HCT116 (cell line): Measurements from ENCODE around the gene UCK1.

Source experiments
- POLR2A ChIP-seq: IDR thresholded peaks from 2 replicates; pipeline ENCODE4 v1.7.0; 2011; ENCODE audit warnings: borderline replicate concordance; ENCODE audit not compliant: insufficient read depth, insufficient read length; ENCODE audit errors: extremely low read depth
- POLR2AphosphoS5 ChIP-seq: IDR thresholded peaks from 2 replicates; pipeline ENCODE4 v1.6.1; 2011; ENCODE audit warnings: mild to moderate bottlenecking, low read depth, low read length, moderate library complexity
- ZFX ChIP-seq: fragments of 450-650 bp; IDR thresholded peaks from 2 replicates; pipeline ENCODE4 v1.6.1; 2017
- TF ChIP-seq, protein P1 (sequence below), 3 experiments: fragments of 200-600 bp in 1 of 3; sonication (generic) in 1 of 3; IDR thresholded peaks in 2 of 3; conservative IDR thresholded peaks in 1 of 3; 2 replicates each; pipeline ENCODE4 v1.5.1; 2012 to 2017; ENCODE audit warnings: low read depth in 2 of 3, low read length in 2 of 3, antibody characterized with exemption in 1 of 3, borderline replicate concordance in 1 of 3, control low read depth in 1 of 3, mild to moderate bottlenecking in 1 of 3, mixed read lengths in 1 of 3, mixed run types in 1 of 3, moderate library complexity in 1 of 3; ENCODE audit not compliant: insufficient read depth in 1 of 3
- TF ChIP-seq, protein P2 (sequence below): IDR thresholded peaks from 2 replicates; pipeline ENCODE4 v1.6.1; 2012; ENCODE audit warnings: low read depth
- TF ChIP-seq, protein P3 (sequence below): IDR thresholded peaks from 2 replicates; pipeline ENCODE4 v1.6.1; 2012

DNA sequence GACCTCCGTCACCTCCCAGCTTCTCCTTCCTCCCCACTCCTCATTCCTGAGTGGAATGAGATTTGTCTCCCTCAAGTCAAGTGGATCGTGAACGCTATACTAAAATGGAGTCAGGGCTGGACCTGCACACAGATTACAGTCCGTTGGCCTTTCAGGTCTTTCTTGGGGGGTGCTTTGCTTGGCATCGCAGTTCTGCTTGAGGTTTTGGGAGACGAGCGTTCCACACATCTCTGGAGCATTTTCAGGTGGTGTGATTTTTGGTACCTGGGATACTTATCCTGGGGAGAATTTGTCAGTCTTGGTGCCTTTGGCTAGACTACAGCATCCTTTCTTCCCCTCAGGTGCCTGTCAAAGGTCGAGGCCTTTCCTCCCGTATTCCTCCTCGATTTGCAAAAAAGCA lies 52.2 kb downstream of the UCK1 start:
- TF ChIP-seq POLR2A (no peak), ZFX (no peak), POLR2AphosphoS5 (no peak)
- TF ChIP-seq, protein P1, sequence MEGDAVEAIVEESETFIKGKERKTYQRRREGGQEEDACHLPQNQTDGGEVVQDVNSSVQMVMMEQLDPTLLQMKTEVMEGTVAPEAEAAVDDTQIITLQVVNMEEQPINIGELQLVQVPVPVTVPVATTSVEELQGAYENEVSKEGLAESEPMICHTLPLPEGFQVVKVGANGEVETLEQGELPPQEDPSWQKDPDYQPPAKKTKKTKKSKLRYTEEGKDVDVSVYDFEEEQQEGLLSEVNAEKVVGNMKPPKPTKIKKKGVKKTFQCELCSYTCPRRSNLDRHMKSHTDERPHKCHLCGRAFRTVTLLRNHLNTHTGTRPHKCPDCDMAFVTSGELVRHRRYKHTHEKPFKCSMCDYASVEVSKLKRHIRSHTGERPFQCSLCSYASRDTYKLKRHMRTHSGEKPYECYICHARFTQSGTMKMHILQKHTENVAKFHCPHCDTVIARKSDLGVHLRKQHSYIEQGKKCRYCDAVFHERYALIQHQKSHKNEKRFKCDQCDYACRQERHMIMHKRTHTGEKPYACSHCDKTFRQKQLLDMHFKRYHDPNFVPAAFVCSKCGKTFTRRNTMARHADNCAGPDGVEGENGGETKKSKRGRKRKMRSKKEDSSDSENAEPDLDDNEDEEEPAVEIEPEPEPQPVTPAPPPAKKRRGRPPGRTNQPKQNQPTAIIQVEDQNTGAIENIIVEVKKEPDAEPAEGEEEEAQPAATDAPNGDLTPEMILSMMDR (IDR thresholded peaks at IDR 0.05 in 2 of 3, conservative IDR thresholded peaks at IDR 0.05 in 1 of 3; ENCODE audit: borderline replicate concordance in 1 of 3, insufficient read depth in 1 of 3, low read depth in 2 of 3, low read length in 2 of 3), result no peak
- TF ChIP-seq, protein P2, sequence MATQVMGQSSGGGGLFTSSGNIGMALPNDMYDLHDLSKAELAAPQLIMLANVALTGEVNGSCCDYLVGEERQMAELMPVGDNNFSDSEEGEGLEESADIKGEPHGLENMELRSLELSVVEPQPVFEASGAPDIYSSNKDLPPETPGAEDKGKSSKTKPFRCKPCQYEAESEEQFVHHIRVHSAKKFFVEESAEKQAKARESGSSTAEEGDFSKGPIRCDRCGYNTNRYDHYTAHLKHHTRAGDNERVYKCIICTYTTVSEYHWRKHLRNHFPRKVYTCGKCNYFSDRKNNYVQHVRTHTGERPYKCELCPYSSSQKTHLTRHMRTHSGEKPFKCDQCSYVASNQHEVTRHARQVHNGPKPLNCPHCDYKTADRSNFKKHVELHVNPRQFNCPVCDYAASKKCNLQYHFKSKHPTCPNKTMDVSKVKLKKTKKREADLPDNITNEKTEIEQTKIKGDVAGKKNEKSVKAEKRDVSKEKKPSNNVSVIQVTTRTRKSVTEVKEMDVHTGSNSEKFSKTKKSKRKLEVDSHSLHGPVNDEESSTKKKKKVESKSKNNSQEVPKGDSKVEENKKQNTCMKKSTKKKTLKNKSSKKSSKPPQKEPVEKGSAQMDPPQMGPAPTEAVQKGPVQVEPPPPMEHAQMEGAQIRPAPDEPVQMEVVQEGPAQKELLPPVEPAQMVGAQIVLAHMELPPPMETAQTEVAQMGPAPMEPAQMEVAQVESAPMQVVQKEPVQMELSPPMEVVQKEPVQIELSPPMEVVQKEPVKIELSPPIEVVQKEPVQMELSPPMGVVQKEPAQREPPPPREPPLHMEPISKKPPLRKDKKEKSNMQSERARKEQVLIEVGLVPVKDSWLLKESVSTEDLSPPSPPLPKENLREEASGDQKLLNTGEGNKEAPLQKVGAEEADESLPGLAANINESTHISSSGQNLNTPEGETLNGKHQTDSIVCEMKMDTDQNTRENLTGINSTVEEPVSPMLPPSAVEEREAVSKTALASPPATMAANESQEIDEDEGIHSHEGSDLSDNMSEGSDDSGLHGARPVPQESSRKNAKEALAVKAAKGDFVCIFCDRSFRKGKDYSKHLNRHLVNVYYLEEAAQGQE, result no peak
- TF ChIP-seq, protein P3, sequence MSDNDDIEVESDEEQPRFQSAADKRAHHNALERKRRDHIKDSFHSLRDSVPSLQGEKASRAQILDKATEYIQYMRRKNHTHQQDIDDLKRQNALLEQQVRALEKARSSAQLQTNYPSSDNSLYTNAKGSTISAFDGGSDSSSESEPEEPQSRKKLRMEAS, result no peak
